GM19099 (cell line): ENCODE results near the gene LAG3.

Experiments
- POLR2A ChIP-seq: IDR thresholded peaks from 3 replicates; pipeline ENCODE4 v1.6.1; 2011; ENCODE audit warnings: low read depth; ENCODE audit not compliant: insufficient read length; ENCODE audit errors: extremely low read depth

Gene LAG3

DNA sequence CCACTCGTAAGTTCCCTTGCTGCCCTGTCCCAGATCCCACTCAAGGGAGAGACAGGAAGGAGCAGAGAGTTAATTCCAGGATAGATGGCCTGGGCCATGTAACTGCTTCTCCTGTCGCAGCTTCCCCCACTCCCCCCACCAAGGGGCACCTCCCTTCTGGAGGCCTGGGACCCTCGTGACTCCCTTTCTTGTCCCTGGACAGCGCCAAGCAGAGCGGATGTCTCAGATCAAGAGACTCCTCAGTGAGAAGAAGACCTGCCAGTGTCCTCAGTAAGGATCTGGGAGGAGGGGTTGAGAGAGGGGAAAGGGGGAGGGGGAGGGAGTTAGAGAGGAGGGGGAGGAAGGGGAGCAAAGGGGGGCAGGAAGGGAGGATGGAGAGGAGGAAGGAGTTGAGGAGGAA lies 46.3 kb downstream of the LAG3 start:
- no peak for TF ChIP-seq POLR2A

DNA sequence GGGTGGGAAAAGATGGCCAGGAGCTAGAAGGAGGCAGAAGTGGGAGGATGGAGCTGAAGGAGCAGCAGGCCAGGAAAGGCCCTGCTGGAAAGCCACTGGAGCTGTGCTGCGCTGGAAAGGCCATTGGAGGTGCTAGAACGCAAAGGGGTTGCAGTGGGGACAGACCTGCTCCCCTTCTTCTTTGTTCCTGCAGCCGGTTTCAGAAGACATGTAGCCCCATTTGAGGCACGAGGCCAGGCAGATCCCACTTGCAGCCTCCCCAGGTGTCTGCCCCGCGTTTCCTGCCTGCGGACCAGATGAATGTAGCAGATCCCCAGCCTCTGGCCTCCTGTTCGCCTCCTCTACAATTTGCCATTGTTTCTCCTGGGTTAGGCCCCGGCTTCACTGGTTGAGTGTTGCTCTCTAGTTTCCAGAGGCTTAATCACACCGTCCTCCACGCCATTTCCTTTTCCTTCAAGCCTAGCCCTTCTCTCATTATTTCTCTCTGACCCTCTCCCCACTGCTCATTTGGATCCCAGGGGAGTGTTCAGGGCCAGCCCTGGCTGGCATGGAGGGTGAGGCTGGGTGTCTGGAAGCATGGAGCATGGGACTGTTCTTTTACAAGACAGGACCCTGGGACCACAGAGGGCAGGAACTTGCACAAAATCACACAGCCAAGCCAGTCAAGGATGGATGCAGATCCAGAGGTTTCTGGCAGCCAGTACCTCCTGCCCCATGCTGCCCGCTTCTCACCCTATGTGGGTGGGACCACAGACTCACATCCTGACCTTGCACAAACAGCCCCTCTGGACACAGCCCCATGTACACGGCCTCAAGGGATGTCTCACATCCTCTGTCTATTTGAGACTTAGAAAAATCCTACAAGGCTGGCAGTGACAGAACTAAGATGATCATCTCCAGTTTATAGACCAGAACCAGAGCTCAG lies 47.0 kb downstream of the LAG3 start:
- TF ChIP-seq POLR2A, result no peak

DNA sequence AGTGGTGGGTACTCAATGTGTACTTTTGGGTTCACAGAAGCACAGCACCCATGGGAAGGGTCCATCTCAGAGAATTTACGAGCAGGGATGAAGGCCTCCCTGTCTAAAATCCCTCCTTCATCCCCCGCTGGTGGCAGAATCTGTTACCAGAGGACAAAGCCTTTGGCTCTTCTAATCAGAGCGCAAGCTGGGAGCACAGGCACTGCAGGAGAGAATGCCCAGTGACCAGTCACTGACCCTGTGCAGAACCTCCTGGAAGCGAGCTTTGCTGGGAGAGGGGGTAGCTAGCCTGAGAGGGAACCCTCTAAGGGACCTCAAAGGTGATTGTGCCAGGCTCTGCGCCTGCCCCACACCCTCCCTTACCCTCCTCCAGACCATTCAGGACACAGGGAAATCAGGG lies 47.8 kb downstream of the LAG3 start:
- TF ChIP-seq POLR2A, result no peak

DNA sequence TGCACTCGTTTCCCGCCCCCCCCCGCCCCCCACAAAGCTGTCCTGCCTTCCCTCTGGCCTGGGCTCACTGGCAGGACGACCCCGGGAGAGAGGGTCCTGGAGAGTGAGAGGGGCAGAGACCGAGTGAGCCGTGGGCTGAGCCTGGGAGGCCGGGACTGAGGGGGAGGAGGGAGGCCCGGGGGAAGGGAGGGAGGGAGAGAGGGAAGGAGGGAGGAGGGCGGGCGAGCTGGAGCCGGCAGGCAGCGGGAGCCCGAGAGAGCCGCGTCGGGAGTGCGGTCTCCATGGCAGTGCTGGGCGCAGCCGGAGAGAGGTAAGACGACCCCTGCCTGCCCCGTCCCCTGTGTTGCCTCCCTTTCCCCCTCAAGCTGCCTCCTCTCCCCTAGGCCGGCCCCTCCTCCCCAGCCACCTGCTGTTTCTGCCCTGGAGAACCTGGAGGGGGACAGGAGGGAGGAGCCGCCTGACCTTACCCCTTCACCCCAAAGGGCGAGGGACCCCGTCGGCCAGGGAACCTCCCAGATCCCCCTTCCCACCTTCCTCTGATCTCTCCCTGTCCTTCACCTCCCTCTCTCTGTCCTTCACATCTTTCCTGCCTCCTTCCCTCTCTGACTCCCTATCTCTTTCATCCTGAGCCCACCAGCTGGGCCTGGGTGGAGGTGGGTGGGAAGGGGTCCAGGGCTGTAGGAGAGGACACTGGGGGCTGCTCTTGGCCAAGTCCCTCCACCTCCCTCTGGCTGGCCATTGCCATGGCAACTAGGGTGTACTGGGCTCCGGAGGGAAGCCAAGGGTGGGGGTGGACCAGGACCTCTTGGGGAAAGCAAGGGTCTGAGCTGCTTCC lies 49.5 kb downstream of the LAG3 start, which contains the start of gene GPR162:
GPR162 (plus strand) TSS at position 231 of the 835 bp plus-strand sequence. CDS start 2,078 bp downstream, outside the sequence.
- no peak for TF ChIP-seq POLR2A

DNA sequence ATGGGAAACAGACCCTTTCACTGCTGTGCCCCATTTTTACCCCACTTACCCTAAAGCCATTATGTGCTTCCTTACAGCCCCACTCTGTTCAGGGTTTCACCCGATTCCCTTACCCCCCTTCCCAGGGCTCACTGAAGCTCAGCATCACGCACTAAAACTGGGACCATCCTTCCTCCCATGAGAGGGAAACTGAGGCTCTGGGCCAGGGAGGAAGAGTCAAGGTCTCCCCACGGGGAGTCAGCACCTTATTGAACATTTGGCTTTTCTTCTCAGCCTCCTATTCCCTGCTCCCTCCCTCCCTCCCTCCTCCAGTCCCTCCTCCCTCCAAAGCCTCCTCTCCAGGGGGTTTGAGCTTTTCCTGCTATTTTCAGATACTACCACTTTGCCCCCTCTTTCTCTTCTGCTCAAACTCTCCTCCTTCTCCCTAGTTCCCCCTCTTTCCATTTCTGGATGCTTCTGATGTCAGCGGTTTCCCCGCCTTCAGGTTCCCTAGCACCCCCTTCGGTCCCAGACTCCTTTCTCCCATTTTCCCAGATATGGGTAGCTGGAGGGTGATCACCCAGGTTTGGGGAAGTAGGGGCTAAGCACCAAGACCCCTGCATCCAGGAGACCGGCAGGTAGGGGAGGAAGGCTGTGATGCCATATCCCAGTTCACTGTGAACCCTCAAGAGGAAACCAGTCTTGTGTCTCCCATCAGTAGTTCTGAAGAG lies 50.3 kb downstream of the LAG3 start:
- no peak for TF ChIP-seq POLR2A

DNA sequence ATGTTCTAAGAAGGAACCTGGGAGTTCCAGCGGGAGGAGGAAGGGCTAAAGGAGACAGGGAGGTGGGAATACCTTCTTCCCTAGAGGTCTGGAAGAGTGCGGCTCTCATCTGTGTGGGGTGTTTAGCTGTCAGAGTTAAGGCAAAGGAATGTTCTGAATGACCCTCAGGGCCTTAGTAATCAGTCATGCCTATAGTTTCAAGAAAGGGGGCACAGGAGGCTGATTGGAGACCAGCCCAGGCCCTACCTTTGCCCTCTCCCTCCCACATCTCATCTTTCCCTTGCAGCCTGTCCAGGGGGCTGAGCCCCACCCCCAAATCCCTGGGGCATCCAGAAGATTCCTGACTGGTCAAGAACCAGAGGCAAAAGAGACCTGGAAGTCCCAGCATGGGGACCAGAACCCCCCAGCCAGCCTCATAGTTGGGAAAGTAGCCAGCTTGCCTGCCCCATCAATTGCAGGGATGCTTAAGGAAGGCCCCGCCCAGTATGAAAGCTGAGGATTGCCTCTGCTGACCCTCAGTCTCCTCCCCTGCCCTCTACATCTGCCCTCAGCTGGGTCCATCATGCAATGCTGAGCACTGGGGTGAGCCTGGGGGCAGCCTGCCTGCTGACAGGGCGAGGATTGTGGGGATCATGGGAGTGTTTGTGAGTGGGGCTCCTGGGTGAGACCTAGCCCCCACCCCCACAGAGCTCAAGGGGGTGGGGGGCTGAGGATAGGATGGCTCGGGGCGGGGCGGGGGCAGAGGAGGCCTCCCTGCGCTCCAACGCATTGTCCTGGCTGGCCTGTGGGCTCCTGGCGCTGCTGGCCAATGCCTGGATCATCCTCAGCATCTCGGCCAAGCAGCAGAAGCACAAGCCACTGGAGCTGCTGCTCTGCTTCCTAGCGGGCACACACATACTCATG lies 51.1 kb downstream of the LAG3 start:
- no peak for TF ChIP-seq POLR2A

DNA sequence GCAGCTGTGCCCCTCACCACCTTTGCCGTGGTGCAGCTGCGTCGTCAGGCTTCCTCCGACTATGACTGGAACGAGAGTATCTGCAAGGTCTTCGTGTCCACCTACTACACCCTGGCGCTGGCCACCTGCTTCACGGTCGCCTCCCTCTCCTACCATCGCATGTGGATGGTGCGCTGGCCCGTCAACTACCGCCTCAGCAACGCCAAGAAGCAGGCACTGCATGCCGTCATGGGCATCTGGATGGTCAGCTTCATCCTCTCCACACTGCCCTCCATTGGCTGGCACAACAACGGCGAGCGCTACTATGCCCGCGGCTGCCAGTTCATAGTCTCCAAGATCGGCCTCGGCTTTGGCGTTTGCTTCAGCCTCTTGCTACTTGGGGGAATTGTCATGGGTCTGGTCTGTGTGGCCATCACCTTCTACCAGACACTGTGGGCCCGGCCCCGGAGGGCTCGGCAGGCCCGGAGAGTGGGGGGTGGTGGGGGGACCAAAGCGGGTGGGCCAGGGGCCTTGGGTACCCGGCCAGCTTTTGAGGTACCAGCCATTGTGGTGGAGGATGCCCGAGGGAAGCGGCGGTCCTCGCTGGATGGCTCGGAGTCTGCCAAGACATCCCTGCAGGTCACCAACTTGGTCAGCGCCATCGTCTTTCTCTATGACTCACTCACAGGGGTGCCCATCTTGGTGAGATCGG lies 51.9 kb downstream of the LAG3 start:
- no peak for TF ChIP-seq POLR2A

DNA sequence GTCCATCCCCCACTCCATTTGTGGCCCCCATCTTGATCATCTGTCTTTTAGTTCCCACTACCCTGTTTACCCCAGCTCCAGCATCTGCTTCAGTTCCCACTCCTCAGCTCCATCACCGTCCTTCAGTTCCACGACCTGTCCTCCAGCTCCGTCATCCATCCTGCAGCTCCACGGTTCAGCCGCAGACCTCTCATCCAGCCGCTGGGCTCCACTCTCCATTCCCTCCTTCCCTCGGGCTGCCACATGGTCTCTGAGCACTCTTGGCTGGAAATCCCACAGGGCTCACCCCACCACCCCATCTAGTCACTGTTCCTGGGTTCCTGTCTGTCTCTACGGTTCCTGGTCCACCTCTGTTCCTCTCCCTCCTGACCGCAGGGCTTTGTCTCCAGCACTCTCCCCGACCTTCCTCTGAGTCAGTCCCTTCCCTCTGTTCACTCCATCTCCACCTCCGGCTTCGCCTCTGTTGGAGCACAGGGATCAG lies 52.6 kb downstream of the LAG3 start:
- no peak for TF ChIP-seq POLR2A

DNA sequence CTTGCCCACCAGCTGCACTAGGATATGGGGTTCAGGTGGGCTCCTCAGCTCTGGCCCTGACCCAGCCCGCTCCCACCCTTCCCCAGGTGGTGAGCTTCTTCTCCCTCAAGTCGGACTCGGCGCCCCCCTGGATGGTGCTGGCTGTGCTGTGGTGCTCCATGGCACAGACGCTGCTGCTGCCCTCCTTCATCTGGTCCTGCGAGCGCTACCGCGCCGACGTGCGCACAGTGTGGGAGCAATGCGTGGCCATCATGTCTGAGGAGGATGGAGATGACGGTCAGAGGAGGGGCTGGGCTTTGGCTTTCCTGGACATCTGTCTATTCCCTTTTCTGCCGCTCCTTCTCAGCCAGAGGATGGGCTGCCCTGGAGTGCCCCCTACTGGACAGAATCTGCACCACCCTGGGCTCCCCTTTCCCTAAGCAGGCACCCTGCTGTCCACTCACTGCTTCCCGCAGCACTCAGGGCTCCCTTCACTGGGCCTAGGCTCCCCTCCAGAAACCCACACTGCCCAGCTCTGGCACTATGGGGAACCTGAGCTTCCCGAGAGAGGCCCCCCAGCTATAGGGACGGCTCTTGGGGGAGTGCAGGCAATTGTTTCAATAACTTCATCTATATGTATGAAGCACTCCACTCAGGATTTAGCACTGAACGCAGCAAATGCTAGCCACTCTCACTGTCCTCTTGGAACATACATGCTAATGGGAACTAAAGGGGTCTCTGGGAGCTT lies 53.2 kb downstream of the LAG3 start:
- TF ChIP-seq POLR2A, result no peak

DNA sequence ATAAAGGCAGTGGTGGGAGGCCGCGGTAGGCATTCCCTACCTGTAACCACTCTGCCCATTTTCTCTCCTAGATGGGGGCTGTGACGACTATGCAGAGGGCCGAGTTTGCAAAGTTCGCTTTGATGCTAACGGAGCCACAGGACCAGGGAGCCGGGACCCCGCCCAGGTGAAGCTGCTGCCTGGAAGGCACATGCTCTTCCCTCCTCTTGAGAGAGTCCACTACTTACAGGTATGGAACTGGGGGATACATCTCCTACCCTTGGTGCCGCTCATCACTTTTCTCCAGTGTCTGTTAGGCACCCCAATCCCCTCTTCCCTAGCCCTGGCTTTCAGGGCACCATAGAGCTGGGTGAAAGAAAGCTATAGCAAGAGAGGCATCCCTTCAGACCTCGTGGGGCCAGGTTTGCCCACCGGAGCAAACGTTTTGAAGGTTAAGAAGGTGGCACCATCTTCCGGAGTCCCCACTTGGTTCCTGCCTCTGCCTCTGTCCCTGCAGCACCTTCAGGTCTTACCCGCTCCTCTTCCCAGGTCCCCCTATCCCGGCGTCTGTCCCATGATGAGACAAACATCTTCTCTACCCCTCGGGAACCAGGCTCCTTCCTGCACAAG lies 53.9 kb downstream of the LAG3 start:
- no peak for TF ChIP-seq POLR2A

DNA sequence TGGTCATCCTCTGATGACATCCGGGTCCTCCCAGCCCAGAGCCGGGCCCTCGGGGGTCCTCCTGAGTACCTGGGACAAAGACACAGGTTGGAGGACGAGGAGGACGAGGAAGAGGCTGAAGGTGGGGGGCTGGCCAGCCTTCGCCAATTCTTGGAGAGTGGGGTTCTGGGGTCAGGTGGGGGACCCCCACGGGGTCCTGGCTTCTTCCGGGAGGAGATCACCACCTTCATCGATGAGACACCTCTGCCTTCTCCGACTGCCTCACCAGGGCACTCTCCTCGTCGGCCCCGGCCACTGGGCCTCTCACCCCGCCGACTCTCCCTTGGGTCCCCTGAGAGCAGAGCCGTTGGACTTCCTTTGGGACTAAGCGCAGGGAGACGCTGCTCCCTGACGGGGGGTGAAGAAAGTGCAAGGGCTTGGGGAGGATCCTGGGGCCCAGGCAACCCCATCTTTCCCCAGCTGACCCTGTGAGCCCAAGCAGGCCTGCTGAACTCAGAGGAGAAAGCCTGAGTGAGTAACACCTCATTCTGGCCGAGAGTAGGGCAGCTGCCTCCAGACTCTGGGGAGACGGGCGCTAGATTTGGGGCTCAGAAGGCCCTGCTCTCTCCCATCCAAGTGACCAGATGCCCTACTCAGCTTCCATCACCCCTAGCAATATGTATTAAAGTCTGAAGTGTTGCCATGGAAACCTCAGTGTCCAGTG lies 54.6 kb downstream of the LAG3 start:
- TF ChIP-seq POLR2A, result no peak

DNA sequence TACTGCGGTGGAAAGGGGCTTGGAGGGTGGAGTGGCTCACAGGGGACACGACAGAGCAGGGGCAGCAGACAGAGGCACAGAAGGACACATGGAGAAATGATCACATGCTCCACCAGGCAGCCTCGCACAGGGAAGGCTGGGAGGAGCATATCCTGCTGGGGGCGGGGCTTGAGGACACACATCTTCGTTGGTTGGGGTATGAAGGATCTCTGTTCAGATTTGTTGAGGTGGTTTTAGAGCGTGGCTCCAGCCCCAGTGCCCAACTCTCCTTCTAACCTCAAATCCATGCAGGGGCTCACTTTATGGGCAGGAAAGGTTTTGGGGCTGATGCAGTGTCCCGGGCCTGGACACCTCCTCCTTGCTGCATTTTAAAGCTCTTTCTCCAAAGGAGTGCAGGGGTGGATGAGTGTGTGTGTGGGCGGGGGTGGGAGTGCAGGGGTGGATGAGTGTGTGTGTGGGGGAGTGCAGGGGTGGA lies 55.2 kb downstream of the LAG3 start:
- TF ChIP-seq POLR2A, result no peak
